HG02943 (cell line): ENCODE results near the gene PAM16.

Experiments
- ATAC-seq: cut with Tn5 transposase; IDR thresholded peaks from one replicate; pipeline ENCODE4 v1.9.1; 2021; ENCODE audit warnings: mild to moderate bottlenecking, low read depth, moderate library complexity; ENCODE audit not compliant: unreplicated experiment

PAM16 gene

DNA sequence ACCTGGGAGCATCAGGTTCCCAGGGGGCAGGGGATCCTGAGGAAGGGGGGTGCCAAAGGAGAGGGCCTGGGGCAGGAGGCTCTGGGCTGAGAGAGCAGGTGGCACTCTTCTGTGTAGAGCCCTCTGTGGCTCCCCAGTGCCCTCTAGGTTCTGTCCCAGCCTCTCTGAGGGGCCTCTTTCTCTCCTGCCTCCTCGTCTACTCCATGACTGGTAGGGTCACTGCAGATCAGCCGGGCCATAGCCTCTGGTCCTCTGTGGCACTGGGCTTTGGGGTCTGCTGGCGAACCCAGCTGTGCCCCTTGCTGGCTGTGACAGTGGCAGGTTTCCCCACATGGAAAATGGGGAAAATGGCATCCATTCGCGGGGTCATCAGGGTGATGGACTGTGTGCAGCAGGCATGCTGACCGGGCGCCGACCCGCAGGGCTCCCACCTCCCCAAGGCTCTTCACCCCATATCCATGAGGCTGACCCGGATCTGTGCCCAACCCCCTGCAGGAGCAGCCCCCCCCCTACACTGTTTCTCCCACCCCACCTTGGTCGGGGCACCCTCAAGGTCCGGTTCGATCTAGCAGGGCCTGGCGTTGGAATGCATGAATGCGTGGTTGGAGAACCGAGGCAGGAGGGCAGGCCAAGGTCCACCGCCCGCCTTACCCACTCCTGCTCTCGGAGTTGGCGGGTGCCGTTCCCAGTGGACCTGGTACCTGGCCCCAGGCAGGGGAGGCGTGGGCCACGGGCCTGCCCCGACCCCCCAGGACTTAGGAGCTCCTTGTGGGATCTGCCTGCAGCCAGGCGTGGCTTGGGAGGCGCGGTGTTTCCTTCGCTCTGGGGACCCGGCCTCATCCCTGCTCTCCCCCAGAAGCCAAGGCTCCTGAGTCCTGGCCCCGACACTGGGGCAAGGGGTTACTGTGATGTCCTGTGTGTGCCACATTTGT lies 28.7 kb downstream of the PAM16 start:
- no peak for ATAC-seq

DNA sequence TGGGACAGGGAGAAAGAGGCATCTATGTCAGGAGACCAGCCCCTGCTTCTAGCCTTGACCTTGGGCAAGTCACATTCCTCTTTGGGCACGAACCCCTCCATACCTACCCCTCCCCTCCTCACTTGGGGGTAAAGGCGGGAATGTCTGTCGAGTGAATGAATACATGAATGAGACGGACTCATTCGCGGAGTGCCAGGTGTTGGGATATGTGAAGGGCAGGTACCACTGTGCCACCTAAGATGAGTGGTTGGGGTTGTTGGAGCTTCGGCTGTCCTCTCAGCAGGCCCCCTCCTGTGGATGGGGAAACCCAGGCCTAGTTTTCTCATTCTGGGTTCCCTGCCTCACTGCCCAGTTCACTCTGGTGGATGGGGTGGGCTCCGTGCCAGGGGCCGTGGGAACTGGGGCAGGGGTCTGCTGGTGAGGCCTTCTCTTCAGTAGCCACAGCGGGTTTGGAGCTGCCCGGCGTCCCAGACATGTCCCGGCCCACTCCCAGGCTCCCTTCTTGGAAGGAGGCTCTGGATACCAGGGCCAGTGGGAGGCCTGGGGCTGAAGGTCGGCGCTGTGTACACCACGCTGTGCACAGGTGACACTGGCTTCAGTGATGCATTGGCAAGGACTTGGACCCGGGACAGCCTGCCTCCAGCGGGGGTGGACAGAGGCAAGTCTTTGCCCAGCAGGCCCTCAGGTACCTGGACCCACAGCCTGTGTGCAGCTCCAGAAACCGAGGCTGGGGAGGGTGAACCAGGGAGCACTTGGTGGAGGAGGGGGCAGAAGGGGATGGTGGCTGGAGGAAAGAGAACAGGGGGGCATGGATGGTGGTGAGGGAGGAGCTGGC lies 29.6 kb downstream of the PAM16 start:
- no peak for ATAC-seq

DNA sequence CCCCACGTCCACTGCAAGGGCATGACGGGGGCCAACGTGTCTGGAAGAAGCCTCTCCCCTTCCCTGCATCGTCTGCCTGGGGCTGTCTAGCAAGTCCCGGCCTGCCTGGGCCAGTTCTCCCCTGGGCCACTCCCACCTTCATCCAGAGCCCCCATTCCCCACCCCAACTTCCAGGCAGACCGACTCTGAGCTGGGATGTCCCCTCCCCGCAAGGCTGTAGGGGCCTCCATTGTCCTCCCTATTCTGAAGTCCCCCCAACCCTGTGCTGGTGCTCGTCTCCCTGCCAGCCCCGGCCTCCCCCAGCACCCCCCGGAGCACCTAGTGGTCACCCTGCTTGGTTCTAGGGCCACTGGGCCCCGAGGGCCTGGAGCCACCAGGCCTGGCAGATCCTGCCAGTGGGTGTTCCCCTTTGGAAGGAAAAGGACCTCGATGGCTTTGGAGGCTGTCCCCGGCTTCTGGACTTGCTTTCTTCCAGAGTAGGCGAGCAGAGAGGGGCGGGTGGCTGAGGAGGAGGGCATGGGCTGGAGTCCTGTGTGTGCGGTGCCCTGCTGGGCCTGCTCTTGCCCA lies 30.5 kb downstream of the PAM16 start:
- ATAC-seq = no peak

DNA sequence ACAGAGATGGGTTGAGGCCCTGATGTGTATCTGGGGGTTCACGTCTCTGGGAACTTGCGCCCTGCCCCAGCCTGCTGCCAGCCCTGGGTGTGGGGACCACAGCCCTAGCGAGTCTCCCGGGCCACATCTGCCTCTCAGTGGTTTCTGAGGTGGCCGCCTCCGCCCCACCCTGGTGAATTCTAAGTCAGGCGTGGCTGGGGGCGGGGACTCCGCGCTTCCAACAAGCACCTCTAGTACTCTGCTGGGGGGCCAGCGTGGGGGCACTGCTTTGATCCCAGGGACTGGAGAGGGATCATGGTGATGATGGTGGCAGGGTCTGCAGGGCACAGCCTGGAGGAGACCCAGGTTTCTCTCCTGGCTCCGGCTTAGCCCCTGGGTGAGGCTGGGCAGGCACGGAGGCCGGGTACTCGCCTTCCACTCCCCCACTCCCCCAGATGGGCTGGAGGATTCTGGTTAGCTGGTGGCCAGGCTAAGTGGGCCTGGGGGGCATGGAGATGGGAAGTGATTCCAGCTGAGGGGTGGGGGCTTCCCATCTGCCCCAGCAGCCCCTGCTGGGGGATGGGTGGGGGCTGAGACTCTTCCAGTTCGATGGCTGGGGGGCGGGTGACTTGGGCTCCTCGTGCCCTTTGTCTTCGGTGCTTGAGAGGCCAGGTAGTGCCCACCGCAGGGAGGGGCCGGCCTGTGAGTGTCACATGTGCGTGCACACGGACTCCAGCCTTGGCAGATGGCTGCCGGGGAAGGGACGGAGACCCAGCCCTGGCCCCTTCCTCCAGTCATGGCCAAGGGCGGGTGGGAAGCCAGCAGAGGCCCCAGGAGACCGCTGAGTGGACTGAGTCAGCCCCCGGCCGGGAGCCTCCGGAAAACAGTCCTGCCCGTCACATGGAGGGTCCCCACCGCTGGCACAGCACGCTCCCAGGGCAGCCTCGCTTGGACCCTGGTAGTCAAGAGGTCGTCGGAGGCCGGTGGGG lies 31.4 kb downstream of the PAM16 start:
- no peak for ATAC-seq

DNA sequence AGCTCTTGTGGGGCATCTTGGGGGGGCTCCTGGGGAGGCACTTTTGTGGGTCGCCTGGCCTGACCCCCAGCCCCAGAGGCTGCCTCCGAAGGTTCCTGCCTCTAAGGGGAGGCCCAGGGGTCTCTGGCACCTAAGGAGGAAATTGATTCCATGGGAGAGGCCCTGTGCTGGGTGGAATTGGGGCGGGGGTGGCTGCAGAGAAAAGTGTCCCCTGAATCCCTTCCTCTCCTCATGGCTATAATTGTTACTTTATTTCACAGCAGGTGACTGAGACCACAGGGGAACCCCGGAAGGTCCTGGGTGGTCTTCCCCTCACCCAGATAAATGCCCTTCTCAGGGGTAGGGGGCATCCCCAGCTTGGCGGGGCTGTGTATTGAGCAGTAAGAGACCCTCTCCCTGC lies 32.2 kb downstream of the PAM16 start:
- ATAC-seq = no peak

DNA sequence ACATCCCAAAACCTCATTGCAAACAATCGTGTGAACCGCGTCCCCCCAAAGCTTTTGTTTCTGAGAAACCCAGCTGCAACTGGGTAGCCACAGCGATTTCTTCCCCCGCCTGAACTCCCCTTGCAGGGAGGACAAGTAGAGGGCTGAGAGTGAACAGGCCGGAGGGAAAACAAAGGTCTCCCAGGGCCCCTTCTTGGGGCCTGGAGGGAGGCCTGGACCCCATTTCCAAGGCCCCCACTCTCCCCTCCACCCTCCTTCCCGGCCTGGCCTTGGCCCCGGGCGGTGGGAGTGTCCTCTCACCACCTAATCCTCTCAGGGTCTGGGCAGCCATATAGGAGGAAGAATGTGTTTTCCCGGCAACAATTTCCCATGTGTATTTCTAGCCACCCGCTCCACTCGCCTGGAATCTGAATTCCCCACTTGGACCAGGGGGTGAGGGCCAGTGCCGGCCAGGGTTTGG lies 32.6 kb downstream of the PAM16 start:
- no peak for ATAC-seq

DNA sequence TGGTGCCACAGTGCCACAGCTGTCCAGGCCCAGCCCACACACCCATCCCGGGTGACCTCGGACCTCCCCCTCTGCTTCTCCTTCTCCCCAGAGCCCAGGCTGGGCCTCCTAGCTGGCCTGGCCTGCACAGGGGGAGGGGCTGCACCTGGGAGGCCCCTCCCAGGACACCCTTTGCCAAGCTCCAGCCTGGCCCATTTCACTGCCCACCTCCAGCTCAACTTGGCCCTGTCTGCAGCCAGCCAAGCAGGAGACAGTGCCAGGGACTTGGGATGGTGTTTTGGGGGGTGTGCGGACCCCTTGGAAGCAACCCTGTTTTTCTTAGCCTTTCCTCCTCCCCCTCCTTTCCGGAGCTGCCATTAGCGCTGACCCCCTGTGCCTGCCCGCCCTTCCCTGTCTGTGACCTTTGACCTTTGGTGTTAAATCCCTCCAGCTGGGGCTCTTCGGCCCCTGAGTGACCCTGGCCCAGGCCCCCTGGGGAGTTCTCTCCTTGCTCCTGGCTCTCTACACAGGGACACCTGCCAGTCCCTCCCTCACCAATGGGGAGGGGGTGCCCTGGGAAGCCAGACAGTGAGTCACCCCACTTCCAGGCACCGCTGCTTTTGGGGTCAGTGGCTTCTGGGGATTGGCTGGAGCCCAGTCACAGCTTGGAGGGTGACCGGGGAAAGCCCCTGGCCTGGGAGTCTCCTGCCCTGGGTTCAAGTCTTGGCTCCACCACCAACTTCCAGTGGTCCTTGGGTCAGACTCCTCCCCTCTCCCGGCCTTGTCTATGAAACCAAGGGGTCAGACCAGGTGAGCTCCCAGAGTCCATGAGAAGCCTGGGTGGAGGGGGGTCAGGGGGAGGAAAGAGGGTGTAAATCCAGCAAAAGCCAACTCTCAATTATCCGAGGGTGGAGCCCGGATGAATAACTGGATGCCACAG lies 33.3 kb downstream of the PAM16 start:
- no peak for ATAC-seq

DNA sequence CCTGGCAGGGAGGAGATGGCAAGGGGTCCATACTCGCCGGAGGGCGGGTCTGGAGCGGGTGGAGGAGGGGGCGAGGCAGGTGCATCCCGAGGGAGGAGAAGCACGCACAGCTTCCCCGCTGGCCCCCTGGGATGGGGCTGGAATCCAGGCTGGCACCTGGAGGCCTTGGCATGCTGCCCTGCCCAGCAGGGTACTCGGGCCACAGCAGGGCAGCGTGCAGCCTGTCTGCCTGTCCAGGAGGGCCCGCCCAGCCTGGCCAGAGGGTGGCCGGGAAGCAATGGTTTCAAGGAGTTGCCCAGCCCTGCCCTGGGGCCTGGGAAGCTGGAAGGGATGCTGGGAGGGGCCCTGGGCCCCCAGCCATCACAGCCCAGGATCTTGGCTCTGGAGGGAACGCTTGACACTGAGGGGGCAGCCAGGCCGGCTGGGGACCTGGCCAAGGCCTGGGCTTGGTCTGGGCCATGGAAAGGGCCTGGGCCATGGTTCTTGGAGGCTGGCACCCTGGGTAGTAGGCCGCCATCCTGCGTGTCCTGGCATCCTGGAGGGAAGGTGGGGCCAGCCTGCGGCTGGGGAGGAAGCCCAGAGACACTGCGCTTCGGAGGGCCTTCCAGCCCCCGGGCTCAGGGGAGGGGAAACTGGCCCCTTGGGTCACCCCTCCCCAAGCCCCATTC lies 34.1 kb downstream of the PAM16 start:
- no peak for ATAC-seq

DNA sequence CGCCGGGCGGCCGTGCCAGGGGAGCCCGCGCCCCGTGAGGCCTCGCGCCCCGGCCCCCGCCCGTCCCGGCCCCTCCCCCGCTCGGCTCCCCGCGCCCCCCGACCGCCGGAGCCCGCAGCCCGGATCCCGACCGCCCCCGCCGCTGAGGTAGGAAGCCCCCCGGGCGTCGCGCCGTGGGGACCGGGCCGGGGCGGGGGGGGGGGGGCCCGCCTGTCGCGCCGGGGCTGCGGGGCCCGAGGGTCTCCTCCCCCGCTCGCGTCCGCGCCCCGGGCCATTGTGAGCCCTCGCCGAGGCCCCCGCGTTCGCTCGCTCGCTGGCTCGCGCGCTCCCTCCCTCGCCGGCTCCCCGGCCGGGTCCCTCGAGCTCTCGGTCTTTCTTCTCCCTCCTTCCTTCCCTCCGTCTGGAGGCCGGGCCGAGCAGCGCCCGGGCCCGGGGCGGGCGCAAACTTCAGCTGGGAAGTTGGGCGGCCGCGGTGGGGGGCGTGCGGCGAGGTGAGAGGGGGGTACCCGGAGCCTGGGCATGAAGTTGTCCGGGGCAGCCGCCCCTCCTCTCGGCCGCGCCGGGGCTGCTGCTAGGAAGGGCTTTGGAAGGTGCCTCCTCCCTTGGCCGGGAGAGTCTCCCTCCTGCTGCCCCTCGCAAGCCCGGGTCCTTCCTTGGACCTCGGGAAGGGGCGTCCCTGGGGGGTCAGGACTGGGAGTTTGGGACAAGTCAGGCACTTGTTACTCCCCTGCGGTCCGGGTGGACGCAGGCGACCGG lies 34.8 kb downstream of the PAM16 start:
- no peak for ATAC-seq

DNA sequence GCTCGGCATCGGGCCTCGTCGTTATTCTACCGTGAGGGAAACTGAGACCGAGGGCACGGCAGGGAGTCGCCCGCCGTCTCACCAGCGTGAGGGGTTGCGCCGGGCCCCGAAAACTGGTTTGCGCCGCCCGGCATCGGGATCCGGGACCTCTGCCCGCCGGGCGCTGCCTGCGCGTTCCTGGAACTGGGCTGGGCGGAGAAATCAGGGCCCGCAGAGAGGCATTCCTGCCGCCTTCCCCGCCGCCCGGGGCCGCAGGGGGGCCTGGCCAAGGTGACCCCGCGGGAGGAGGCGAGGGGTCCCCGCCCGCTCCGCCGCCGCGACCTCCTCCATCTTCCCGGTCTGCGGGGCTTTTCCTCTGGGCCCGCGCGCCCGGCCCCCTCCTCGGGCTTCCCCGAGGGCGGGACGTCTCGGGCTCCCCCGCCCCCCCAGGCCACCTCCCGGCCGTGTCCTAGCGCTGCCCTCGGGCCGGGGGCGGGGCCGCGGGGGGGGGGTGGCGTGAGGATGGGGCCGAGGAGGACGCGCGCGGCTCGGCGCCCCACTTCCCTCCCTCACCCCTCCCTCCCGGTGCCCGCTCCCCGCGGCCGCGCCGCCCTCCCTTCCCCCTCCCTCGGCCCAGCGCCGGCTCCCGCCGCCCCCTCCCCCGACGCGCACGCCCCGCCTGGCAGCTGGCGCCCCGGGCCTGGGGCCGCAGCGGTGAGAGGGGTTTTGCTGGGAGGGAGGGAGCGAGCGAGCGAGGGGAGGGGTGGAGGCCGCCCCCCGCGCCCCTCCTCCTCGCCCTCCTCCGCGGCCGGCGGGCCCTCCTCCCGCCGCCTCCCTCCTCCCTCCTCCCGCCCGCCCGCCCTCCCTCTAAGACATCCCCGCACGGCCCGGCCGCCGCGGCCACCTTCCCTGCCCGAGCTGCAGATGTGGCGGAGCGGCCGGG lies 35.7 kb downstream of the PAM16 start, which contains the start of gene GLIS2:
Gene GLIS2 (plus strand): TSS at position 882 of the 922 bp plus-strand sequence. CDS start 16,214 bp downstream, outside the sequence.
- no peak for ATAC-seq

DNA sequence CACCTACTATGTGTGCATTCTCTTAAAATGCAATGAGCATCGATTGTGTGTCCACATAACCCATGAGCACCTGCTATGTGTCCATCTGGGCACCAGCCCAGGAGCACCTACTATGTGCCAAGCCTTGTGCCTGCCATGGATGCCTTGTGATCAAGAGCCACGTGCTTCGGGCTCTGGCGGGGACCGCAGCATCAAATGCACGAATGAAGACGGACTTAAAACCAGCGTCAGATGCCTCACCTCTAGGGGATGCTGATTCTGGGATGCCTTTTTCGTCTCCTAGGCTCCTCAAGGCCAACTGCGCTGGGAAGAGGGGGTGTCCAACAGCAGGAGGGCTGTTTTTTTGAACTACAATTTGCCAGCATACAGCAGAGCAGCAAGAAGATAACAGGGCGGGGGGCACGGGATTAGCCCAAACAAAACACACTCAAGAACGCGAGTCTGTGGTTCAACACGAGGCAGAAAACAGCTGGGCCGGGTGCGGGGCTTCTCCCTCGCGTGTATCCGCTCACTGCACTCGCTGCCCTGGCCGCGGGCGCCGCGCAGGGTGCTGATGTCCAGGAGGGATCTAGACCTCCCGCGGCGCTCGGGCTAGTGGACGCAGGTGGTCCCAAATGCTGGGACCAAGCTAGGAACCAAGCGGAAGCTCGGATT lies 36.5 kb downstream of the PAM16 start:
- ATAC-seq = no peak

DNA sequence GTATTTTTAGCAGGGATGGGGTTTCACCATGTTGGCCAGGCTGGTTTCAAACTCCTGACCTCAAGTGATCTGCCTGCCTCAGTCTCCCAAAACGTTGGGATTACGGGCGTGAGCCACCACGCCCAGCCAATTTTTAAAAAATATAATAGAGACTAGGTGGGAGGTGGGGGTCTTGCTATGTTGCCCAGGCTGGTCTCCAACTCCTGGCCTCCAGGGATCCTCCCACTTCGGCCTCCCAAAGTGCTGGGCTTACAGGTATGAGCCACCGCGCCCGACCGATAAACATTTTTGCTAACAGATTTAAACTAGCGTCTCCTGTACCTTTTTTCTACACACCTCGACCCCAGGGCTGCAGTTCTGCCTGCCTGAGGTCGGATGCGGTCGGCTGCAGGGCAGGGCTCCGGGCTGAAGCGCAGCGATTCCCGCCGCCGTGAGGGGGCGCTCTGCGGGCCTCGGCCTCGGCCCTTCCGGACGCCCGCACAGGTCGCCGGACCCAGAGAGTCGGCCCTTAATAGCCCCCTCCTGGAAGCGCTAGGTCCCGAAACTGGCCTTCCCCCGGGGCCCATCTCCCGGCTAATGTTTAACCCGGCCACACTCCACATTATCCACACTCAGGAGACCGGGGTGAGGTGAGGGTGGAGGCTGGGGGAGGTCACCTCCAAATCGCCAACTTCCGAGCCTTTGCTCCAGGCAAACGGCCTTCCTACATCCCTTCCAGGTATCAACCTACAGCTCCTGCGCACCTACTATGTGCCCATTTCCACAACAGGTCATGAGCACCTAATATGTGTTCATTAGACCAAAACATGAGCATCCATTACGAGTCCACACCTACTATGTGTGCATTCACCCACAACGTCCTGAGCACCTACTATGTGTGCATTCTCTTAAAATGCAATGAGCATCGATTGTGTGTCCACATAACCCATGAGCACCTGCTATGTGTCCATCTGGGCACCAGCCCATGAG lies 37.3 kb downstream of the PAM16 start:
- ATAC-seq = no peak

DNA sequence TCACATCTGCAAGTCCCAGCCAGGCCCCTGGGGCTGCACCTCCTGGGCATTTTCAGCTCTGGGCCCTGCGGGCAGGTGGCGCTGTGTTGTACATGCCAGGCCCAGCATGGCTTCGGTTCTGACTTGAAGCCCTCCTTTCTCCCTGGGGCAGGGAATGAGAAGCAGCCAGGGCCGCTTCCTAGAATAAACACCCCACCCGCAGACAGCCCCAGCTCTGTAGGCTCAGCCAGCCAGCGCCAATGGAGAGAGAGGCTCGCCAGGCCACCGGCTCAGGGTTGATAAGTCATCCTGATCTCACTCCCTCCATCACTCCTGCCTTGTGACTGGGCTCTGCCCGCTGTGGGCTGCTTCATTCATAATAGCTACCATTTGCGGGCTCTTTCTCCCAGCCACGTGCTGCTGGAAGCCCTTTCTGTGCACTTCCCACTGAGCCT lies 41.3 kb downstream of the PAM16 start:
- no peak for ATAC-seq

DNA sequence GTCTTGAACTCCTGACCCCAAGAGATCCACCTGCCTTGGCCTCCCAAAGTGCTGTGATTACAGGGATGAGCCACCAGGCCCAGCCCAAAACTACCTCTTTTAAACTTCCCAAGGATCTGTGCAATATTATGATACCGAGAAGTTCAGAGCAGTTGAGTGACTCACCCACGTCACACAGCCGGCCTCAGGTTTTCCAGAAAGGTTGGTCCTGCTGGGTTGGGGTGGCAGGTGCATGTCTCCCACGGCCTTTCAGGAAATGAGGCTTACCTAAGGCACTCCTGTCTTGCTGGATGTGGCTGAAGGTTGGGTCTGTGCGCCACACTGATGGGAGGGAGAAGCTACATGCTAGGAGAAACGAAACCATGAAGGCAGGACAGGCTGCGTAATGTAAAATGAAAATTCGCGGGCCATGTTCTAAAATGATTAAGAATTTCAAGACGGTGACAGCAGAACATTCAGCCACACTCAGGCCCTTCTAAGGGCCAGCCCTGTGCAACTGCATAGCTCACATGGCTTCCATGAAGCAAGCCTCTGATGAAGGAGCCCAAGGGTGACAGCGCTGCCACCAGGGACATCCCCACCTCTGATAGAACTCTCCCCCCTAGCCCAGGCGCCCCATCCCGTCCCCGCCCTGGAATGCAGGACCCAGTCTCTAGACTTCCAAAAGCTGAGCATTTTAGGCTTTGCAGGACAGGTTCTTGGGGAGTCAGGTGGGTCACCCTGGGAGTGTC lies 41.9 kb downstream of the PAM16 start:
- no peak for ATAC-seq
